Measurements from ENCODE around the gene HERC2.
"Not testable (repeated sequence)": the region's sequence is repeated elsewhere in the genome, so short reads cannot be mapped to it uniquely, and the experiment has no call there.

The HERC2 gene

GRCh38 chr15:28140062-28140461, 181.9 kb downstream of the HERC2 start:
- no peak for DNase-seq (ENCODE audit: extremely low read depth, low read depth)
- TF ChIP-seq, protein P1, sequence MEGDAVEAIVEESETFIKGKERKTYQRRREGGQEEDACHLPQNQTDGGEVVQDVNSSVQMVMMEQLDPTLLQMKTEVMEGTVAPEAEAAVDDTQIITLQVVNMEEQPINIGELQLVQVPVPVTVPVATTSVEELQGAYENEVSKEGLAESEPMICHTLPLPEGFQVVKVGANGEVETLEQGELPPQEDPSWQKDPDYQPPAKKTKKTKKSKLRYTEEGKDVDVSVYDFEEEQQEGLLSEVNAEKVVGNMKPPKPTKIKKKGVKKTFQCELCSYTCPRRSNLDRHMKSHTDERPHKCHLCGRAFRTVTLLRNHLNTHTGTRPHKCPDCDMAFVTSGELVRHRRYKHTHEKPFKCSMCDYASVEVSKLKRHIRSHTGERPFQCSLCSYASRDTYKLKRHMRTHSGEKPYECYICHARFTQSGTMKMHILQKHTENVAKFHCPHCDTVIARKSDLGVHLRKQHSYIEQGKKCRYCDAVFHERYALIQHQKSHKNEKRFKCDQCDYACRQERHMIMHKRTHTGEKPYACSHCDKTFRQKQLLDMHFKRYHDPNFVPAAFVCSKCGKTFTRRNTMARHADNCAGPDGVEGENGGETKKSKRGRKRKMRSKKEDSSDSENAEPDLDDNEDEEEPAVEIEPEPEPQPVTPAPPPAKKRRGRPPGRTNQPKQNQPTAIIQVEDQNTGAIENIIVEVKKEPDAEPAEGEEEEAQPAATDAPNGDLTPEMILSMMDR (IDR thresholded peaks at IDR 0.05; ENCODE audit: low read depth, low read length, missing control alignments) = no peak

DNA sequence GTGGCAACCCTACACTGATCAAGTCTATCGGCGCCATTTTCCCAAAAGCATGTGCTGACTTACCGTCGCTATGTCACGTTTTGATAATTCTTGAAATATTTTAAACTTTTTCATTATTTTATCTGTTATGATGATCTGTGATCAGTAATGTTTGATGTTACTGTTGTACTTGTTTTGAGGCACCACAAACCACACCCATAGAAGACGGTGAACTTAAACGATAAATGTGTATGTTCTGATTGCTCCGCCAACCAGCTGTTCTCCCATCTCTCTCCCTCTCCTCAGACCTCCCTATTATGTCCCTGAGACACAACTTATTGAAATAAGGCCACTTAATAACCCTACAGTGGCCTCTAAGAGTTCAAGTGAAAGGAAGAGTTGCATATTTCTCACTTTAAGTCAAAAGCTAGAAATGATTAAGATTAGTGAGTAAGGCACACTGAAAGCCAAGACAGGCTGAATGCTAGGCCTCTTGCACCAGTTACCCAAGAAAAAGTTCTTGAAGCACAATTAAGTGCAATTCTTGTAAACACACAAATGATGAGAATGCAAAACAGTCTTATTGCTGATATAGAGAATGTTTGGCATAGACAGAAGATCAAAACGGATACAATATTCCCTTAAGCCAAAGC, 184.5 kb downstream of the HERC2 start:
- DNase-seq (ENCODE audit: extremely low read depth, low read depth) = not testable (repeated sequence)

More at GRCh38 chr15:28140062-28140461, 181.9 kb downstream of the HERC2 start:
- no peak overlapping the region for H3K4me3 ChIP-seq (replicated peaks; ENCODE audit: low read depth, low read length)

GRCh38 chr15:28136236-28136904, 185.6 kb downstream of the HERC2 start:
- not testable (repeated sequence) for H3K4me3 ChIP-seq (replicated peaks; ENCODE audit: low read depth, low read length); DNase-seq (ENCODE audit: extremely low read depth, low read depth)

More for the DNA sequence above, 184.5 kb downstream of the HERC2 start:
- H3K4me3 ChIP-seq (replicated peaks; ENCODE audit: low read depth, low read length) = not testable (repeated sequence)

DNA sequence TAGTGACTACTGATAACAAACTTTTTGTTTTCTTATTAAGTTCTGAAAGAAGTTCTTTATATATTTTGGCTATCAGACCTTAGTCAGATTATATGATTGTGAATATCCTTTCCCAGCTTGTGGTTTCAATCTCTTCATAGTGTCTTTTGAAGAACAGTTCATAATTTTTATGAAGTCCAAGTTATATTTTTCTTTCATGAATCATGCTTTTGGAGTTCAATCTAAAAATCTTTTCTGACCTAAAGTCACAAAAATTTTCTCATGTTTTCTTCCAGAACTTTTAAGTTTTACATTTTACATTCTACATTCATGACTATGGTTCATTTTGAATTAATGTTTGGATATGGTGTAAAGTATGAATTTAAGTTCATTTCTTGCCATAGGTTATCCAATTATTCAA, 188.7 kb downstream of the HERC2 start:
- H3K4me3 ChIP-seq (replicated peaks; ENCODE audit: low read depth, low read length) = no peak overlapping the region
- TF ChIP-seq, protein P1 (IDR thresholded peaks at IDR 0.05; ENCODE audit: low read depth, low read length, missing control alignments) = no peak
- no peak for DNase-seq (ENCODE audit: extremely low read depth, low read depth)

GRCh38 chr15:28132524-28133275, 189.3 kb downstream of the HERC2 start:
- no peak overlapping the region for H3K4me3 ChIP-seq (replicated peaks; ENCODE audit: low read depth, low read length)
- no peak for DNase-seq (ENCODE audit: extremely low read depth, low read depth)
- TF ChIP-seq, protein P1 (IDR thresholded peaks at IDR 0.05; ENCODE audit: low read depth, low read length, missing control alignments) = no peak

DNA sequence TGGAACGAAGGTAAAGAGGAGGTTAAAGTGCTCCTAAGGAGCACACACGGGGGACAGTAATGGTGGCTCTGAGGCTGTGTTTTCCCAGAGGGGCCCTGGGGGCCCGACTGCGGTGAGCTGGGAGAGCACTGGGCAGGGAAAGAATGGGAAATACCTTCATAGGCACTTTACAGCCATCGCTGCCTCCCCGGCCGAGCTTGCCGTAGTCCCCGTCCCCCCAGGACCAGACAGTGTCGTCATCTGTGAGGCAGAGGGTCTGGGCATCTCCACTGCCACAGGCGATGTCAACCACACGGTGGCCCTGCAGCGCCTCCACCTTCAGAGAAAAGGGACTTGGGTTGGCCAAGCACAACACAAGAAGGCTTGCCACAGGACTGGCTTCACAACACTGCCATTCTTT, 190.0 kb downstream of the HERC2 start:
- TF ChIP-seq, protein P1 (IDR thresholded peaks at IDR 0.05; ENCODE audit: low read depth, low read length, missing control alignments) = no peak
- DNase-seq (ENCODE audit: extremely low read depth, low read depth) = no peak
- no peak overlapping the region for H3K4me3 ChIP-seq (replicated peaks; ENCODE audit: low read depth, low read length)

- DNase-seq (ENCODE audit: extremely low read depth, low read depth) = no peak
Observed at GRCh38 chr15:28131400-28131799, 190.6 kb downstream of the HERC2 start.

More at GRCh38 chr15:28131400-28131799, 190.6 kb downstream of the HERC2 start:
- TF ChIP-seq, protein P1 (IDR thresholded peaks at IDR 0.05; ENCODE audit: low read depth, low read length, missing control alignments) = no peak
- H3K4me3 ChIP-seq (replicated peaks; ENCODE audit: low read depth, low read length) = no peak overlapping the region

Measured in HFF-Myc (cell line).